K562 (cell line): ENCODE measurements around the gene SLC39A6. TPM values are rescaled to one million over a fixed set of nuclear protein-coding genes. Genes with fewer than 3 reads are reported as not detected.

Source experiments
- ARHGAP35 ChIP-seq: fragments of 450-650 bp; IDR thresholded peaks from 2 replicates; pipeline ENCODE4 v1.6.1; 2018; ENCODE audit not compliant: partially characterized antibody
- CC2D1A ChIP-seq: fragments of 450-650 bp; IDR thresholded peaks from 2 replicates; pipeline ENCODE4 v1.6.1; 2017; ENCODE audit warnings: mild to moderate bottlenecking
- E2F1 ChIP-seq: sonication (generic); formaldehyde crosslinking; IDR thresholded peaks from 2 replicates; pipeline ENCODE4 v1.8.1; 2023; ENCODE audit warnings: mild to moderate bottlenecking, missing genetic modification reagents, moderate library complexity
- FOXP4 ChIP-seq: sonication (generic); formaldehyde crosslinking; IDR thresholded peaks from 2 replicates; pipeline ENCODE4 v1.8.0; 2022; ENCODE audit warnings: mild to moderate bottlenecking, missing genetic modification reagents, borderline replicate concordance
- KDM1A ChIP-seq, 2 experiments: fragments of 450-650 bp; IDR thresholded peaks; 2 replicates each; pipeline ENCODE4 v1.6.1; 2016; ENCODE audit warnings: mild to moderate bottlenecking in 2 of 2
- LCOR ChIP-seq: sonication (generic); formaldehyde crosslinking; IDR thresholded peaks from 2 replicates; pipeline ENCODE4 v1.8.0; 2022; ENCODE audit warnings: mild to moderate bottlenecking, missing genetic modification reagents
- NFRKB ChIP-seq: fragments of 450-650 bp; IDR thresholded peaks from 2 replicates; pipeline ENCODE4 v1.6.1; 2016; ENCODE audit warnings: low read depth
- RERE ChIP-seq: sonication (generic); formaldehyde crosslinking; IDR thresholded peaks from 2 replicates; pipeline ENCODE4 v1.8.0; 2023; ENCODE audit warnings: missing genetic modification reagents, mild to moderate bottlenecking, borderline replicate concordance
- RNF219 ChIP-seq: fragments of 250-450 bp; sonication (Bioruptor Pico); IDR thresholded peaks from 2 replicates; pipeline ENCODE4 v1.5.0; 2022; ENCODE audit warnings: mild to moderate bottlenecking
- SRSF1 ChIP-seq: fragments of 200-400 bp; formaldehyde crosslinking; IDR thresholded peaks from 2 replicates; pipeline ENCODE4 v1.6.1; 2017; ENCODE audit warnings: mild to moderate bottlenecking, low read depth, low read length, moderate library complexity
- TAF1 ChIP-seq: IDR thresholded peaks from 2 replicates; pipeline ENCODE4 v1.6.1; 2011; ENCODE audit warnings: mild to moderate bottlenecking, low read length, moderate library complexity; ENCODE audit not compliant: insufficient read depth, control insufficient read depth, severe bottlenecking; ENCODE audit errors: extremely low read depth
- TRIM28 ChIP-seq: fragments of 450-650 bp; IDR thresholded peaks from 2 replicates; pipeline ENCODE4 v1.6.1; 2017
- ZNF277 ChIP-seq: fragments of 250-450 bp; sonication (Bioruptor Pico); IDR thresholded peaks from 2 replicates; pipeline ENCODE4 v1.8.0; 2022; ENCODE audit warnings: inconsistent platforms, mild to moderate bottlenecking, moderate library complexity, borderline replicate concordance
- ZNF79 ChIP-seq: fragments of 250-450 bp; sonication (Bioruptor Pico); IDR thresholded peaks from 2 replicates; pipeline ENCODE4 v1.4.0; 2020; ENCODE audit warnings: low read depth, mild to moderate bottlenecking, moderate library complexity
- polyA plus RNA-seq, 8 experiments: library from polyadenylated mRNA; depleted of rRNA in 4 of 8; stranded (reverse) in 5 of 8; unstranded in 3 of 8; fragments of >200 nt; fragmentation: Nextera tagmentation in 2 of 8; fragmentation: Illumina TruSeq in 1 of 8; extraction: Ambion mirVana in 2 of 8; extraction: Trizol in 1 of 8; gene quantifications; 2 replicates each; pipeline versions ENCODE4 v1.2.1 to v1.2.3, GENCODE V29; 2011 to 2014; ENCODE audit warnings: inconsistent platforms in 1 of 8, missing spikeins in 1 of 8
- total RNA-seq, 7 experiments: library from RNA; depleted of rRNA in 6 of 7; stranded (reverse); fragments of >200 nt in 6 of 7; fragmentation: Illumina TruSeq in 2 of 7; extraction: Trizol in 2 of 7; gene quantifications; 2 replicates each; pipeline versions ENCODE4 v1.2.1 to v1.2.3, GENCODE V29; 2011 to 2021; ENCODE audit warnings: low replicate concordance in 1 of 7

Gene SLC39A6
- total and polyA plus RNA-seq, 9 of the 15 experiments (the other 6 are each of a cell fraction or from before 2014, with no cell fraction given): 5.6 to 23.8 (median 17.4) TPM

GRCh38 chr18:36129300-36130038 is at the start of gene SLC39A6, which contains the start of gene ELP2 (continued):
- TF ChIP-seq E2F1 (CRISPR knock-in tag): peak; percentile 82
- peak; percentile 89; the same call in 1 of the 2 replicates for TF ChIP-seq SRSF1
- no peak for TF ChIP-seq ARHGAP35
- peak; percentile 53; the same call in 1 of the 2 replicates for TF ChIP-seq TRIM28
- TF ChIP-seq KDM1A (IDR thresholded peaks at IDR 0.05): no peak
- TF ChIP-seq LCOR (CRISPR knock-in tag): peak; percentile 54
- TF ChIP-seq ZNF277 (CRISPR knock-in tag): no peak
- no peak for TF ChIP-seq RNF219 (CRISPR knock-in tag)
- TF ChIP-seq NFRKB: peak; percentile 66
- TF ChIP-seq ZNF79: no peak
- no peak; the same call in 1 of the 2 replicates for TF ChIP-seq RERE (CRISPR knock-in tag)
- TF ChIP-seq CC2D1A: no peak; the same call in 1 of the 2 replicates
- peak; percentile 82 for TF ChIP-seq TAF1
- TF ChIP-seq FOXP4: 0 out of 2 replicates have a peak, but pooled peaks have one; percentile 28
